Central memory CD4-positive, alpha-beta T cell (primary cell): ENCODE data around the gene FRAT1.
"Not testable (repeated sequence)": the region's sequence is repeated elsewhere in the genome, so short reads cannot be mapped to it uniquely, and the experiment has no call there.

Source experiments
- DNase-seq: peaks from one replicate; pipeline ENCODE4 v3.0.0; 2022

Gene FRAT1

GRCh38 chr10:97336446-97336845, 17.4 kb downstream of the FRAT1 start:
- no peak for DNase-seq

- no peak for DNase-seq
Measured at GRCh38 chr10:97336942-97337831, 18.1 kb downstream of the FRAT1 start.

GRCh38 chr10:97338041-97338440, 19.0 kb downstream of the FRAT1 start:
- DNase-seq, result no peak

- no peak for DNase-seq
Measured at GRCh38 chr10:97341416-97341815, 22.3 kb downstream of the FRAT1 start.

GRCh38 chr10:97343664-97344063, 24.6 kb downstream of the FRAT1 start:
- DNase-seq, result not testable (repeated sequence)

DNA sequence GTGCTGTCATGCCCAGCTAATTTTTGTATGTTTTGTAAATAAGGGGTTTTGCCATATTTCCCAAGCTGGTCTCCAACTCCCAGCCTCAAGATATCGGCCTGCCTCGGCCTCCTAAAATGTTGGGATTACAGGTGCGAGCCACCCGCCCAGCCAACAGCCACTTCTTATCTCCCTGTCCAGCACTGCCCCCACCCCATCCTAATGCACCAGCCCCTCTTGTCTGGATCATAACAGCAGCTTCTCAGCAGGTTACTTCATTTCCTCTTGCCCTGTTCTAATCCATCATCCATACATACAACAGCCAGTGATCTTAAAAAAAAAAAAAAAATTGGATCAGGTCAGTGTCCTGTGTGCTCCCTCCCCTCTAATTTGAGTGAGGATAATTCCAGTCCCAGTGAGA, 28.2 kb downstream of the FRAT1 start:
- no peak for DNase-seq

DNA sequence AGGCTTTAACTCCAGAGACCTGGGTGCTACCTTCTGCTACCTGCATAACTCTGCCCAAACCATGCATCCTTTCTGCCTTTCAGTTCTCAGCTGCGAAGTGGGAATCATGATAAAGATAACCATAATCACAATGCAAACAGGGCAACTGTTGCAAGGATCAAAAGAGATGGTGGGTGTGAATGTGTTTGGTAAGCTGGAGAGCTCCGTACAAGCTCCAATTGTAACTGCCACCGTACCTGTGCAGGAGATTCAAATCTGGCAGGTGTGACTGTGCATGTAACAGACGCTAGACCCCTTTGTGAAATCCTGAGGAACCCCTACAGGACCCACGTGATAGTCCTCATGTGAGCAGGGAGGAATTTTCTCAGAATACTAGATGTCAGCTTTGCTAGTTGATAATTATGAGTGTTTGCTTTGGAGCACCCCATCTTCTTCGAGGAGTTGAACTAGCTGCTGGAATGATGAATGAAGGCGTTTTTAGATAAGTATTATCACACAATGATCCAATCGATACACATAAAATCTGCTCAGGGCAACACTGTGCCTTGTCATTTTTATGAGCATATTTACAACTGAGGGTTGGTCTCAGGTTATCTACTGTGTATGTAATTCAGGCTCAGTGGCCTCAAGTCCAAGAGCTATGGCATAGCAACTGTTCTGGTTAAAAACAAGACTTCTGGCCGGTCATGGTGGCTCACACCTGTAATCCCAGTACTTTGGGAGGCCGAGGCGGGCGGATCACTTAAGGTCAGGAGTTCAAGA, 30.9 kb downstream of the FRAT1 start:
- no peak for DNase-seq

GRCh38 chr10:97353945-97354344, 34.9 kb downstream of the FRAT1 start:
- DNase-seq, result no peak

GRCh38 chr10:97355571-97355975, 36.5 kb downstream of the FRAT1 start:
- DNase-seq, result peak; percentile 14

DNA sequence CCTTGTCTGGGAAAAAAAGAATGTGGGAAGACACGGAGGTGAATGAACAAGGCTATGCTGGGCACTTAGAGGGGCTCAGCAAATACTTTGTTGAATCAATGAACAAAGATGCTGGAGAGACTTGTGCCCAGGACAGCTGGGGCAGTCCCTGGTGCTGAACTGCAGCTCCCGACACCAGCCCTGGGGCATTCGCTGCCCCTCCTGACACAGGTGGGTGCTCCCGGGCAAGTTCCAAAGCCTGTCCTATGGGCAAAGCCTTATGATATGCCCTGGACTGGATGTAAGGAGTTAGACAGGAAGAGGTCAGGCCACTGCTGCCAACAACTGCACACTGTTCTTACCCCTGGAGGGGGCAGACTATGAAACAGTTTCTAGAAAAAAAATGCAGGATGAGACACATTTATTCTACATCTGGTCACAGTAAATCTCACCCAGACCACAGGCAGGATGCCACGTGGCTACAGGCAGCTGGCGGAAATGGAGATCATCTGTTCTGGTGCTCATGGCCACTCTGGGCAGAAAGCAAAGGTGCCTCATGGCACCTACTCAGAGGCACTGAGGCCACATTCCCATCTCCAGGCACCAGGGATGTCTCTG, 37.3 kb downstream of the FRAT1 start:
- DNase-seq, result no peak

GRCh38 chr10:97356918-97357317, 37.8 kb downstream of the FRAT1 start:
- no peak for DNase-seq

GRCh38 chr10:97358349-97358748, 39.3 kb downstream of the FRAT1 start:
- DNase-seq, result no peak

- no peak for DNase-seq
Measured at GRCh38 chr10:97358781-97359180, 39.7 kb downstream of the FRAT1 start.

GRCh38 chr10:97360705-97361536, 41.9 kb downstream of the FRAT1 start:
- DNase-seq, result no peak

- no peak for DNase-seq
Measured at GRCh38 chr10:97361537-97361901, 42.4 kb downstream of the FRAT1 start.

GRCh38 chr10:97362310-97363033, 43.4 kb downstream of the FRAT1 start:
- DNase-seq, result no peak

- no peak for DNase-seq
Measured at GRCh38 chr10:97363071-97363470, 44.0 kb downstream of the FRAT1 start.

DNA sequence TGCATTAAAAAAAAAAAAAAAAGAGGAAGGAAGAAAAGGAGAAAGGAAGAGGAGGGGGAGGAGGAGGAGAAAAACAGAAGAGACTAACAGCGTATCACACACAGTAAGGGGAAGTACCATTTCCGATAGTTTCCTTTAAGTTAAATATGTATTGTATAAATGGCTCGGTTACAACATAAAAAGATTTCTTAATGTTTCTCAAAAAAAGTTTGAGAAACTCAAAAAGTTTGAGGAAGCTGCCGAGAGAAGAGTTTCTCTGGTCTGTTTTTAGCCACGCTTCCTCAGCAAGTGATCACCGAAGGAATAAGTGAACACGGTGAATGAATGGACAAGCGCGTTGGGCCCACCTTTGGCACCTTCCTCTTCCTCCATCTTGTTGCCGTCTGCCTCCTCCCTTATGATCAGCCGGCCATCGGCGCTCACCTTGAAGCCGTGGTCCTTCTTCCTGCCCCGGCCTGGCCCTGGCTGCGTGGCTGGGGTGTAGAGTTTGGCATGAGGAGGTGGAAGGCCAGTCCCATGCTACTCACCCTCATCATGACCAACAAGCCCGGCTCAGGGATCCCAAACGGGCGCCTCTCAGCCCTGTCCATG, 46.8 kb downstream of the FRAT1 start:
- DNase-seq, result no peak

GRCh38 chr10:97366572-97366971, 47.5 kb downstream of the FRAT1 start:
- no peak for DNase-seq

GRCh38 chr10:97367126-97367649, 48.1 kb downstream of the FRAT1 start:
- DNase-seq, result no peak
